MM.1S (cell line): ENCODE results near the gene LRP5.

ENCODE experiments used
- CTCF ChIP-seq: fragments of 300-600 bp; sonication (generic); IDR thresholded peaks from 2 replicates; pipeline ENCODE4 v1.5.1; 2016; ENCODE audit warnings: antibody characterized with exemption, low read length, mixed read lengths
- EZH2 ChIP-seq: fragments of 300-600 bp; sonication (generic); optimal IDR thresholded peaks from 2 replicates; pipeline ENCODE3; 2017; ENCODE audit warnings: low read depth, mild to moderate bottlenecking, antibody characterized with exemption, low read length, mixed read lengths

GRCh38 chr11:68470304-68470811, 158.0 kb downstream of the LRP5 start:
- TF ChIP-seq EZH2 (no peak), CTCF (no peak)
